ENCODE measurements around the gene TCP11. TPM values are rescaled to one million over a fixed set of nuclear protein-coding genes. Genes with fewer than 3 reads are reported as not detected.
"Not testable (repeated sequence)": the region's sequence is repeated elsewhere in the genome, so short reads cannot be mapped to it uniquely, and the experiment has no call there.

TCP11 gene
- polyA plus RNA-seq, 1 of the 3 experiments (the other 2 are of a cell fraction): 0.16 TPM

- Histone ChIP-seq H3K9me2 (no peaks in the 10 kb centered on the region), H3K4me3 (ENCODE audit: low read depth in 2 of 2, low read length in 1 of 2) (no peak overlapping the region), H3K27me3 (ENCODE audit: insufficient read depth) (no peaks in the 10 kb centered on the region; the same call in 1 of the 2 replicates), H3K79me2 (ENCODE audit: insufficient read depth) (no peaks in the 10 kb centered on the region), H2AFZ (ENCODE audit: low read depth) (no peak overlapping the region), H3K36me3 (replicated peaks in 1 of 2; ENCODE audit: control insufficient read depth in 1 of 2, insufficient read depth in 2 of 2, low read length in 1 of 2) (no peaks in the 10 kb centered on the region), H4K20me1 (ENCODE audit: insufficient read depth) (no peaks in the 10 kb centered on the region), H3F3A (replicated peaks; ENCODE audit: insufficient read depth) (no peaks in the 10 kb centered on the region), H3K27ac (ENCODE audit: low read depth in 2 of 2, low read length in 1 of 2) (no peak overlapping the region), H3K4me2 (no peak overlapping the region), H3K9ac (no peak overlapping the region), H3K4me1 (ENCODE audit: control insufficient read depth in 1 of 2, insufficient read depth in 2 of 2, low read depth in 1 of 2, low read length in 1 of 2) (no peaks in the 10 kb centered on the region), H3K9me3 (no peaks in the 10 kb centered on the region)
- TF ChIP-seq RXRA (IDR thresholded peaks at IDR 0.05; ENCODE audit: borderline replicate concordance, low read depth): no peak
- no peak for DNase-seq
- WGBS (ENCODE audit: low lambda C conversion rate): 88% methylated on average over 1 of the region's 1 CpG
- POLR2A ChIA-PET: no interaction called here
- CTCF ChIA-PET: interaction anchor here (2.1 kb wide), 1 partner anchor 137 kb away, joined by 9 read pairs; no protein-coding TSS in a partner anchor
Measured at GRCh38 chr6:35124356-35124755, 16.8 kb downstream of the TCP11 start.

GRCh38 chr6:35120746-35121145 lies 20.4 kb downstream of the TCP11 start:
- 48% methylated on average over 2 of the region's 2 CpGs for WGBS (ENCODE audit: low lambda C conversion rate)

DNA sequence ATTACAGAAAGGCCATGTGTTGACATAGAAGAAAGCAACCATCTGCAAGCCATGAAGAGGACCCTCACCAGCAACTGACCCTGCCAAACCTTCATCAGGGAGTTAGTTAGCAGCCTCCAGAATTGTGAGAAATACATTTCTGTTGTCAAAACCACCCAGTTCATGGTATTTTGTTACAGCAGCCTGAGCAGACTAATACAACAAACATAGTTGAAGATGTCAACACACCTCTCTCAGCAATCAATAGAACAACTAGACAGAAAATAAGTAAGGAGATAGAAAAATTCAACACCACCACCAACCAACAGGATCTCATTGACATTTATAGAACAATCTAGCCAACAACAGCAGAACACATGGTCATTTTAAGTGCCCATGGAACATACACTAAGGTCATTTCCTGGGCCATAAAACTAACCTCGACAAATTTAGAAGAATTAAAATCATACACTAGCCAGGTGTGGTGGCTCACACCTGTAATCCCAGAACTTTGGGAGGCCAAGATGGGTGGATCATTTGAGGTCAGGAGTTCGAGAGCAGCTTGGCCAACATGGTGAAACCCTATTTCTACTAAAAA lies 32.7 kb downstream of the TCP11 start:
- 53% methylated on average over 2 of the region's 2 CpGs for WGBS (ENCODE audit: low lambda C conversion rate)
- Histone ChIP-seq H4K20me1 (ENCODE audit: insufficient read depth) (no peaks in the 10 kb centered on the region), H3K4me2 (no peak overlapping the region), H3K79me2 (ENCODE audit: insufficient read depth) (no peaks in the 10 kb centered on the region), H2AFZ (ENCODE audit: low read depth) (no peak overlapping the region), H3K27ac (ENCODE audit: low read depth in 2 of 2, low read length in 1 of 2) (no peak overlapping the region), H3K9ac (no peak overlapping the region), H3K27me3 (ENCODE audit: insufficient read depth) (no peaks in the 10 kb centered on the region), H3K9me3 (0 out of 2 replicates have a peak, but pooled peaks cover 6% of the 10 kb centered on the region), H3K36me3 (replicated peaks in 1 of 2; ENCODE audit: control insufficient read depth in 1 of 2, insufficient read depth in 2 of 2, low read length in 1 of 2) (no peaks in the 10 kb centered on the region), H3K4me1 (ENCODE audit: control insufficient read depth in 1 of 2, insufficient read depth in 2 of 2, low read depth in 1 of 2, low read length in 1 of 2) (no peaks in the 10 kb centered on the region), H3F3A (replicated peaks; ENCODE audit: insufficient read depth) (no peaks in the 10 kb centered on the region), H3K4me3 (ENCODE audit: low read depth in 2 of 2, low read length in 1 of 2) (no peak overlapping the region), H3K9me2 (no peaks in the 10 kb centered on the region)
- no peak for DNase-seq
- TF ChIP-seq RAD21 (IDR thresholded peaks at IDR 0.05; ENCODE audit: low read length) (no peak), NFIC (IDR thresholded peaks at IDR 0.05; ENCODE audit: borderline replicate concordance) (no peak), GATA2 (CRISPR knock-in tag; IDR thresholded peaks at IDR 0.05) (no peak)
- CTCF ChIA-PET: interaction anchor here (0.6 to 1.0 kb wide), 2 partner anchors 31 to 780 kb away, joined by 3 read pairs; no protein-coding TSS in a partner anchor
- POLR2A ChIA-PET: no interaction called here

More at GRCh38 chr6:35120746-35121145, 20.4 kb downstream of the TCP11 start:
- H3K9me2 ChIP-seq: no peaks in the 10 kb centered on the region
- H3K4me2 ChIP-seq: no peak overlapping the region
- POLR2A ChIA-PET: no interaction called here
- no peak for DNase-seq
- no peaks in the 10 kb centered on the region for H3K4me1 ChIP-seq (ENCODE audit: control insufficient read depth in 1 of 2, insufficient read depth in 2 of 2, low read depth in 1 of 2, low read length in 1 of 2)
- H3K79me2 ChIP-seq (ENCODE audit: insufficient read depth): no peaks in the 10 kb centered on the region
- CTCF ChIA-PET: no interaction called here
- H3K27ac ChIP-seq (ENCODE audit: low read depth in 2 of 2, low read length in 1 of 2): no peak overlapping the region
- no peaks in the 10 kb centered on the region for H3K36me3 ChIP-seq (replicated peaks in 1 of 2; ENCODE audit: control insufficient read depth in 1 of 2, insufficient read depth in 2 of 2, low read length in 1 of 2)
- H3K9me3 ChIP-seq: no peaks in the 10 kb centered on the region
- no peaks in the 10 kb centered on the region for H3F3A ChIP-seq (replicated peaks; ENCODE audit: insufficient read depth)
- H2AFZ ChIP-seq (ENCODE audit: low read depth): no peak overlapping the region
- no peaks in the 10 kb centered on the region for H3K27me3 ChIP-seq (ENCODE audit: insufficient read depth)
- TF ChIP-seq JUND (IDR thresholded peaks at IDR 0.05): no peak
- TF ChIP-seq FOXJ3 (CRISPR knock-in tag; IDR thresholded peaks at IDR 0.05): no peak
- TF ChIP-seq IRF3 (IDR thresholded peaks at IDR 0.05; ENCODE audit: low read depth, low read length): no peak
- TF ChIP-seq TEAD4 (IDR thresholded peaks at IDR 0.05; ENCODE audit: borderline replicate concordance, insufficient read depth): no peak
- TF ChIP-seq NFIC (IDR thresholded peaks at IDR 0.05; ENCODE audit: borderline replicate concordance): no peak
- TF ChIP-seq NRF1 (IDR thresholded peaks at IDR 0.05; ENCODE audit: low read depth, low read length): no peak
- TF ChIP-seq POLR2AphosphoS5 (IDR thresholded peaks at IDR 0.05; ENCODE audit: low read depth, low read length): no peak
- TF ChIP-seq TAF1 (IDR thresholded peaks at IDR 0.05; ENCODE audit: borderline replicate concordance, low read depth, low read length): no peak
- TF ChIP-seq YY1 (IDR thresholded peaks at IDR 0.05; ENCODE audit: low read depth): no peak
- no peaks in the 10 kb centered on the region for H4K20me1 ChIP-seq (ENCODE audit: insufficient read depth)
- no peak overlapping the region for H3K9ac ChIP-seq
- no peak overlapping the region for H3K4me3 ChIP-seq (ENCODE audit: low read depth in 2 of 2, low read length in 1 of 2)

DNA sequence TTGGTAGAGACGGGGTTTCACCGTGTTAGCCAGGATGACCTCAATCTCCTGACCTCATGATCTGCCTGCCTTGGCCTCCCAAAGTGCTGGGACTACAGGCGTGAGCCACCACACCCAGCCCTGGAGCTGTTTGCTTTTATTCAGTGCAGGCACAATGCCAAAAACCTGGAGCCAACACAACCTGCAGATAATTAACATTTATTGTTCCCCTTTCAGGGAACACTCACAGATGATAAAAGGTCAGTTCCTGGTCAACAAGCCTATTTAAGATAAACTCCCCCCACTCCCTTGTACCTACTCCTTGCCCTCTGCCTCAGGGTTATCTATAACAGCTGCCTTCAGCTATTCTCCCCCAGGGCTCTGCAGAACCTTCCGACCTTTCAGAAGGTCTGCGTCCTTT lies 33.4 kb downstream of the TCP11 start:
- H3K27ac ChIP-seq (ENCODE audit: low read depth in 2 of 2, low read length in 1 of 2); POLR2A ChIA-PET; H3K27me3 ChIP-seq (ENCODE audit: insufficient read depth); H3F3A ChIP-seq (replicated peaks; ENCODE audit: insufficient read depth); H4K20me1 ChIP-seq (ENCODE audit: insufficient read depth); H3K9me2 ChIP-seq; H3K79me2 ChIP-seq (ENCODE audit: insufficient read depth); H3K9ac ChIP-seq; H3K36me3 ChIP-seq (replicated peaks in 1 of 2; ENCODE audit: control insufficient read depth in 1 of 2, insufficient read depth in 2 of 2, low read length in 1 of 2); CTCF ChIA-PET; H3K4me2 ChIP-seq; H3K9me3 ChIP-seq; H3K4me1 ChIP-seq (ENCODE audit: control insufficient read depth in 1 of 2, insufficient read depth in 2 of 2, low read depth in 1 of 2, low read length in 1 of 2); H2AFZ ChIP-seq (ENCODE audit: low read depth); DNase-seq; H3K4me3 ChIP-seq (ENCODE audit: low read depth in 2 of 2, low read length in 1 of 2): not testable (repeated sequence)
- 58% methylated on average over 5 of the region's 5 CpGs for WGBS (ENCODE audit: low lambda C conversion rate)

- H3K9me3 ChIP-seq; H2AFZ ChIP-seq (ENCODE audit: low read depth); H3K27ac ChIP-seq (ENCODE audit: low read depth in 2 of 2, low read length in 1 of 2); H3K4me2 ChIP-seq; H3K9ac ChIP-seq; H4K20me1 ChIP-seq (ENCODE audit: insufficient read depth); H3K36me3 ChIP-seq (replicated peaks in 1 of 2; ENCODE audit: control insufficient read depth in 1 of 2, insufficient read depth in 2 of 2, low read length in 1 of 2); H3K79me2 ChIP-seq (ENCODE audit: insufficient read depth); H3K27me3 ChIP-seq (ENCODE audit: insufficient read depth); H3K4me3 ChIP-seq (ENCODE audit: low read depth in 2 of 2, low read length in 1 of 2); H3F3A ChIP-seq (replicated peaks; ENCODE audit: insufficient read depth); DNase-seq; H3K9me2 ChIP-seq; H3K4me1 ChIP-seq (ENCODE audit: control insufficient read depth in 1 of 2, insufficient read depth in 2 of 2, low read depth in 1 of 2, low read length in 1 of 2); POLR2A ChIA-PET: not testable (repeated sequence)
- 74% methylated on average over 8 of the region's 8 CpGs for WGBS (ENCODE audit: low lambda C conversion rate)
- CTCF ChIA-PET: interaction anchor here (1.0 to 1.6 kb wide), 2 partner anchors 33 to 123 kb away, joined by 3 to 4 read pairs; no protein-coding TSS in a partner anchor
Measured at GRCh38 chr6:35107208-35107607, 33.9 kb downstream of the TCP11 start.

Measured in SK-N-SH (cell line).